WTC11 (cell line): Measurements from ENCODE around the gene S1PR3.

Experiments used
- CREB1 ChIP-seq: sonication (generic); formaldehyde crosslinking; IDR thresholded peaks from 2 replicates; pipeline ENCODE4 v1.8.0; 2023; ENCODE audit warnings: mild to moderate bottlenecking, missing genetic modification reagents
- PREB ChIP-seq: sonication (generic); formaldehyde crosslinking; IDR thresholded peaks from 2 replicates; pipeline ENCODE4 v1.8.1; 2022; ENCODE audit warnings: mild to moderate bottlenecking, missing genetic modification reagents, moderate library complexity, borderline replicate concordance
- RELA ChIP-seq: sonication (generic); formaldehyde crosslinking; IDR thresholded peaks from 2 replicates; pipeline ENCODE4 v1.8.1; 2022; ENCODE audit warnings: missing genetic modification reagents, mild to moderate bottlenecking, borderline replicate concordance
- ZNF416 ChIP-seq: fragments of 250-450 bp; sonication (Bioruptor Pico); IDR thresholded peaks from 2 replicates; pipeline ENCODE4 v1.9.0; 2021; ENCODE audit warnings: mild to moderate bottlenecking, inconsistent platforms

DNA sequence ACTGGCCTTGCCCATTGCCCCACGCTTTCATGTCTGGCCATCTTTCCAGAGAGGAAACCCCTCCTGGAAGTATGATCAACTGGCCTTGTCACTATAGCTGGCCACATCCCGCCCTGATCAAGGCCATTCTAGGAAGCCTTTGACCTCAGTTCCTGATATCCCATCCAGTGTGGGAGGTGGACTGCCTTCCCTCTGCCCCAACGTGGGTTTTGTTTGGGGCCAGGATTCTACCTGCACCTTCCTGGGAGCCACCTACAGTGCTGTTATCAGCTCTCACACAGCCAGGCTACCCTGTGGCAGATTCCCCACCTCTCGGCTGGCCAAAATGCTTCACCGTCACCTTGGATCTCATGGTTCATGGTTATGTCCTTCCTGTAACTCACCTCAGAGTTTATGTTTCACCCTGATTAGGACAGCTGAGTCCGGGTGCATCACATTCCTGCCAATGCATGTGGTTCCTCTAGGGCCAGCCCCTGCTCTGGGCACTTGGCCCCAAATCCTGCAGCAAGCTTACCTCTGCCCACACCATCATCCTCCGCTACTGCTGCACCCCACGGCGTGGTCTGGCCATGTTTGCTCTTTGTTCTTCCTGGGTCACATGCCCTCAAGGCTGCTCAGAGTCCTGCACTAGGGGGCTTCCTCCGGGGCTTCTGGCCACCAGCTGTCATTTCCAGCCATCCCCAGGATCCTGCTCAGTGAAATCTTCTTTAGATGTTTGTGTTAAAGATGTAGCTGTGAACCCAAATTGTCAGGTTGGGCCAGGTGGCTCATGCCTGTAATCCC, 24.2 kb upstream of the S1PR3 start:
- TF ChIP-seq ZNF416 (no peak), RELA (CRISPR knock-in tag) (no peak), CREB1 (no peak), PREB (no peak)
